Body of pancreas (tissue), 4 donors: ENCODE measurements around the gene KCNQ1OT1.

ENCODE experiments used
- CTCF ChIP-seq, 7 experiments: fragments of 450-650 bp in 4 of 7; fragments of 200-600 bp in 3 of 7; sonication (generic) in 3 of 7; IDR thresholded peaks; one replicate each; pipeline ENCODE4 v1.5.1; 2016 to 2019; ENCODE audit warnings: antibody characterized with exemption in 7 of 7
- POLR2A ChIP-seq, 3 donors: fragments of 450-650 bp; IDR thresholded peaks; one replicate each; pipeline ENCODE4 v1.6.1; 2016; ENCODE audit warnings: antibody characterized with exemption in 3 of 3, mild to moderate bottlenecking in 2 of 3

GRCh38 chr11:2719831-2720590, 20.2 kb upstream of the KCNQ1OT1 start:
- TF ChIP-seq POLR2A (IDR thresholded peaks at IDR 0.05) (no peak), CTCF (IDR thresholded peaks at IDR 0.05) (no peak)
